Endothelial cell of umbilical vein (primary cell): ENCODE measurements around the gene TMEM144. TPM values are rescaled to one million over a fixed set of nuclear protein-coding genes. Genes with fewer than 3 reads are reported as not detected.

Experiments used
- BruUV-seq: library from RNA; stranded (reverse); fragments of 400-500 nt; replicated peaks from 2 replicates; lab custom pipeline; 2021; lab: Mats Ljungman, UMichigan
- CTCF ChIA-PET: fragments of 300-600, 350-600 bp; sonication (Branson Sonifier 250); formaldehyde crosslinking; loops from one replicate; lab custom pipeline; 2021; ENCODE audit warnings: antibody characterized with exemption, inconsistent platforms; lab: Charles Lee
- POLR2A ChIA-PET: fragments of 300-600, 350-600 bp; sonication (Branson Sonifier 250); formaldehyde crosslinking; loops from one replicate; lab custom pipeline; 2021; ENCODE audit warnings: antibody characterized with exemption, inconsistent platforms; lab: Charles Lee
- DNase-seq: peaks from one replicate; pipeline ENCODE4 v3.0.0-alpha.2; 2011; ENCODE audit warnings: low read depth, low spot score
- FAIRE-seq: peaks from 2 replicates; lab custom pipeline; 2011; peaks lifted over from hg19 to GRCh38; lab: Jason Lieb, UNC
- H2AFZ ChIP-seq: 2 replicates; pipeline ENCODE4 v1.6.0; 2012; ENCODE audit warnings: low read depth, low read length, control low read depth, inconsistent platforms
- H3K27ac ChIP-seq: 2 replicates; pipeline ENCODE4 v1.5.1; 2011; ENCODE audit warnings: low read depth, mild to moderate bottlenecking, control low read depth, low read length, moderate library complexity; ENCODE audit not compliant: insufficient read depth
- H3K27me3 ChIP-seq, 2 experiments: 2 replicates each; pipeline versions ENCODE4 v1.6.0 to v1.6.1; 2011; ENCODE audit warnings: low read length in 2 of 2, mixed read lengths in 1 of 2; ENCODE audit not compliant: control insufficient read depth in 2 of 2, insufficient read depth in 2 of 2
- H3K36me3 ChIP-seq, 2 experiments: 2 replicates in 1 of 2; 3 replicates in 1 of 2; pipeline ENCODE4 v1.5.1; 2011; ENCODE audit warnings: low read length in 2 of 2, mild to moderate bottlenecking in 1 of 2, moderate library complexity in 1 of 2; ENCODE audit not compliant: control insufficient read depth in 2 of 2, insufficient read depth in 2 of 2; ENCODE audit errors: extremely low read depth in 1 of 2
- H3K4me1 ChIP-seq: 3 replicates; pipeline ENCODE4 v1.5.1; 2011; ENCODE audit warnings: mild to moderate bottlenecking, low read length; ENCODE audit not compliant: control insufficient read depth, insufficient read depth; ENCODE audit errors: extremely low read depth
- H3K4me2 ChIP-seq: 2 replicates; pipeline ENCODE4 v1.6.1; 2011; ENCODE audit warnings: low read length, control low read depth, mixed read lengths; ENCODE audit not compliant: insufficient read depth
- H3K4me3 ChIP-seq, 3 experiments: fragments of 200-600 bp in 1 of 3; sonication (generic), shearing (Covaris generic) in 1 of 3; replicated peaks in 1 of 3; 2 replicates each; pipeline ENCODE4 v1.5.1; 2011 to 2016; ENCODE audit warnings: control low read depth in 3 of 3, low read length in 3 of 3, mild to moderate bottlenecking in 2 of 3, inconsistent platforms in 1 of 3, low read depth in 1 of 3, moderate library complexity in 1 of 3; ENCODE audit not compliant: insufficient read depth in 1 of 3
- H3K79me2 ChIP-seq: 2 replicates; pipeline ENCODE4 v1.6.0; 2012; ENCODE audit warnings: low read length, inconsistent platforms; ENCODE audit not compliant: control insufficient read depth, insufficient read depth
- H3K9ac ChIP-seq: replicated peaks from 2 replicates; pipeline ENCODE3; 2011; ENCODE audit warnings: low read length, control low read depth; ENCODE audit not compliant: insufficient read depth; ENCODE audit errors: extremely low read depth
- H3K9me1 ChIP-seq: replicated peaks from 3 replicates; pipeline ENCODE4 v1.6.0; 2011; ENCODE audit warnings: mild to moderate bottlenecking, low read length; ENCODE audit not compliant: control insufficient read depth, insufficient read depth; ENCODE audit errors: extremely low read depth
- H3K9me3 ChIP-seq: replicated peaks from 2 replicates; pipeline ENCODE4 v1.5.1; 2012; ENCODE audit warnings: low read length, inconsistent platforms; ENCODE audit not compliant: control insufficient read depth, insufficient read depth
- H4K20me1 ChIP-seq: replicated peaks from 2 replicates; pipeline ENCODE3; 2011; ENCODE audit warnings: mild to moderate bottlenecking, low read length; ENCODE audit not compliant: control insufficient read depth, insufficient read depth; ENCODE audit errors: extremely low read depth
- CTCF ChIP-seq, 2 donors: IDR thresholded peaks; 1 replicate in 1 of 2; 2 replicates in 1 of 2; pipeline ENCODE4 v1.5.1; 2011; ENCODE audit warnings: low read length in 2 of 2, mild to moderate bottlenecking in 2 of 2, moderate library complexity in 2 of 2, control low read depth in 1 of 2, inconsistent platforms in 1 of 2, low read depth in 1 of 2; ENCODE audit not compliant: insufficient read depth in 1 of 2; ENCODE audit errors: extremely low read depth in 1 of 2
- EZH2 ChIP-seq: IDR thresholded peaks from 2 replicates; pipeline ENCODE4 v1.6.1; 2012; ENCODE audit warnings: borderline replicate concordance, low read depth, mild to moderate bottlenecking, moderate library complexity, low read length, inconsistent platforms; ENCODE audit not compliant: severe bottlenecking
- FOS ChIP-seq: IDR thresholded peaks from 2 replicates; pipeline ENCODE4 v1.6.1; 2011; ENCODE audit warnings: mild to moderate bottlenecking, low read length, moderate library complexity, borderline replicate concordance; ENCODE audit not compliant: insufficient read depth
- GATA2 ChIP-seq: IDR thresholded peaks from 2 replicates; pipeline ENCODE4 v1.7.0; 2011; ENCODE audit warnings: low read depth, mild to moderate bottlenecking, moderate library complexity, mixed read lengths, low read length; ENCODE audit not compliant: insufficient read length, insufficient read depth
- JUN ChIP-seq: IDR thresholded peaks from 2 replicates; pipeline ENCODE4 v1.6.1; 2011; ENCODE audit warnings: borderline replicate concordance, low read depth; ENCODE audit not compliant: insufficient read length, insufficient read depth
- MAX ChIP-seq: IDR thresholded peaks from 2 replicates; pipeline ENCODE4 v1.6.1; 2011; ENCODE audit not compliant: insufficient read depth, insufficient read length
- MYC ChIP-seq: IDR thresholded peaks from one replicate; pipeline ENCODE4 v1.6.1; 2011; ENCODE audit warnings: mild to moderate bottlenecking, low read depth, low read length
- POLR2A ChIP-seq: IDR thresholded peaks from 2 replicates; pipeline ENCODE4 v1.6.1; 2012; ENCODE audit warnings: low read depth, mild to moderate bottlenecking, control low read depth, low read length
- POLR2AphosphoS5 ChIP-seq: IDR thresholded peaks from 2 replicates; pipeline ENCODE4 v1.6.1; 2012; ENCODE audit warnings: low read depth, mild to moderate bottlenecking, control low read depth, low read length, moderate library complexity; ENCODE audit not compliant: insufficient read depth
- dilution Hi-C: fragments of 300-500 bp; cut with MboI; formaldehyde crosslinking; loops from one replicate; pipeline ENCODE4 v1.15.0; 2019; ENCODE audit warnings: low sequenced_read_pairs; ENCODE audit not compliant: extremely low pct_ligation_motif_present
- intact Hi-C: fragments of 100-400 bp; cut with micrococcal nuclease; formaldehyde crosslinking; loops from one replicate; pipeline ENCODE4 v1.10.0; 2022
- polyA plus RNA-seq, 4 experiments: library from polyadenylated mRNA; depleted of rRNA in 3 of 4; stranded (reverse) in 3 of 4; unstranded in 1 of 4; fragments of >200 nt; gene quantifications; 2 replicates each; pipeline versions ENCODE4 v1.2.1 to v1.2.3, GENCODE V29; 2011 to 2012; ENCODE audit warnings: missing spikeins in 1 of 4
- total RNA-seq: library from RNA; stranded (reverse); gene quantifications from 2 replicates; pipeline ENCODE4 v1.2.3, GENCODE V29; 2021

TMEM144 gene
- total and polyA plus RNA-seq, 2 donors (not counting 3 experiments of a cell fraction or from before 2014, with no cell fraction given): 10.5 to 23.0 TPM

- FAIRE-seq (no peak), DNase-seq (no peak)
- no peak overlapping the region for H3K27ac ChIP-seq
- H3K36me3 ChIP-seq: peaks cover 0 to 6% of the 10 kb centered on the region in 2 experiments
- intact Hi-C loops (no loop called here), dilution Hi-C loops (no loop called here)
- H3K9ac ChIP-seq: no peak overlapping the region
- no peak overlapping the region for H2AFZ ChIP-seq
- no peaks in the 10 kb centered on the region for H3K79me2 ChIP-seq
- TF ChIP-seq POLR2AphosphoS5: no peak
- no peak for TF ChIP-seq FOS
- no peak for TF ChIP-seq MAX
- no peak for TF ChIP-seq POLR2A
- TF ChIP-seq JUN: no peak
- no peak for TF ChIP-seq GATA2
- no peak for TF ChIP-seq MYC
- TF ChIP-seq CTCF (IDR thresholded peaks at IDR 0.05; ENCODE audit: extremely low read depth in 1 of 2, insufficient read depth in 1 of 2, low read depth in 1 of 2, low read length in 2 of 2): no peak
- TF ChIP-seq EZH2: no peak
- no peaks in the 10 kb centered on the region for H3K9me1 ChIP-seq
- POLR2A ChIA-PET: no interaction called here
- H3K4me1 ChIP-seq: no peaks in the 10 kb centered on the region
- no peaks in the 10 kb centered on the region for H3K27me3 ChIP-seq
- no TSS peak for BruUV-seq
- H3K4me3 ChIP-seq: no peak overlapping the region
- no peaks in the 10 kb centered on the region for H4K20me1 ChIP-seq
- H3K4me2 ChIP-seq: no peak overlapping the region
- CTCF ChIA-PET: no interaction called here
- H3K9me3 ChIP-seq: no peaks in the 10 kb centered on the region
Measured at GRCh38 chr4:158238575-158238974, 28.3 kb downstream of the TMEM144 start.
